HepG2 (cell line): ENCODE data around the gene TUBB. TPM values are rescaled to one million over a fixed set of nuclear protein-coding genes. Genes with fewer than 3 reads are reported as not detected.
"Not testable (repeated sequence)": the region's sequence is repeated elsewhere in the genome, so short reads cannot be mapped to it uniquely, and the experiment has no call there.

ENCODE experiments used
- ATAC-seq: fragments of 200-7000 bp; cut with Tn5 transposase; 3 replicates; pipeline ENCODE4 v1.9.1; 2020; ENCODE audit warnings: mild to moderate bottlenecking, moderate library complexity
- BruUV-seq: library from RNA; stranded (reverse); fragments of 400-500 nt; replicated peaks from 2 replicates; lab custom pipeline; 2021; lab: Mats Ljungman, UMichigan
- CTCF ChIA-PET: fragments of 300-600 bp; formaldehyde crosslinking; extraction: SDS; loops from one replicate; lab custom pipeline; 2021; ENCODE audit warnings: low total read pairs, inconsistent platforms, low intra/inter-chr PET ratio; lab: Yijun Ruan, JAX
- POLR2A ChIA-PET: fragments of 350-600 bp; sonication (Branson Sonifier 250); formaldehyde crosslinking; loops from one replicate; lab custom pipeline; 2020; ENCODE audit warnings: antibody characterized with exemption, inconsistent platforms; lab: Yijun Ruan, JAX
- DNase-seq: peaks from one replicate; pipeline ENCODE4 v3.0.0-alpha.2; 2015; ENCODE audit warnings: low spot score
- FAIRE-seq: peaks from 3 replicates; lab custom pipeline; 2011; peaks lifted over from hg19 to GRCh38; lab: Jason Lieb, UNC
- H2AFZ ChIP-seq: one replicate; pipeline ENCODE4 v1.6.1; 2011; ENCODE audit warnings: low read length, inconsistent platforms
- H3K27ac ChIP-seq: fragments of 300-600 bp; 3 replicates; pipeline ENCODE4 v1.8.0; 2011; ENCODE audit warnings: mixed run types, mild to moderate bottlenecking, mixed read lengths, low read length, inconsistent platforms; ENCODE audit not compliant: insufficient read depth; ENCODE audit errors: extremely low read length
- H3K27me3 ChIP-seq, 2 experiments: fragments of 200-600 bp in 1 of 2; 2 replicates in 1 of 2; 3 replicates in 1 of 2; pipeline versions ENCODE4 v1.6.0 to v1.8.0; 2011; ENCODE audit warnings: low read length in 2 of 2, mild to moderate bottlenecking in 2 of 2, moderate library complexity in 2 of 2, inconsistent platforms in 1 of 2; ENCODE audit not compliant: insufficient read depth in 2 of 2, control insufficient read depth in 1 of 2
- H3K36me3 ChIP-seq, 2 experiments: fragments of 200-600 bp in 1 of 2; replicated peaks in 1 of 2; 2 replicates in 1 of 2; 3 replicates in 1 of 2; pipeline versions ENCODE4 v1.5.1 to v1.8.0; 2011; ENCODE audit warnings: low read length in 2 of 2, inconsistent platforms in 1 of 2; ENCODE audit not compliant: insufficient read depth in 2 of 2, control insufficient read depth in 1 of 2
- H3K4me1 ChIP-seq: 2 replicates; pipeline ENCODE4 v1.5.1; 2012; ENCODE audit warnings: low read length, inconsistent platforms; ENCODE audit not compliant: insufficient read depth
- H3K4me2 ChIP-seq: 2 replicates; pipeline ENCODE4 v1.6.0; 2011; ENCODE audit warnings: low read depth, low read length, inconsistent platforms
- H3K4me3 ChIP-seq, 3 experiments: fragments of 200-600 bp in 1 of 3; sonication (generic), shearing (Covaris generic) in 1 of 3; replicated peaks in 1 of 3; 2 replicates each; pipeline ENCODE4 v1.5.1; 2011 to 2016; ENCODE audit warnings: low read length in 3 of 3, inconsistent platforms in 2 of 3, low read depth in 2 of 3, mild to moderate bottlenecking in 2 of 3, control low read depth in 1 of 3, mixed read lengths in 1 of 3; ENCODE audit not compliant: insufficient read depth in 1 of 3
- H3K79me2 ChIP-seq: one replicate; pipeline ENCODE4 v1.6.1; 2011; ENCODE audit warnings: low read length, inconsistent platforms; ENCODE audit not compliant: insufficient read depth
- H3K9ac ChIP-seq: 2 replicates; pipeline ENCODE4 v1.6.0; 2011; ENCODE audit warnings: mild to moderate bottlenecking, low read depth, low read length, inconsistent platforms; ENCODE audit not compliant: insufficient read depth
- H3K9me3 ChIP-seq: 2 replicates; pipeline ENCODE4 v1.5.1; 2012; ENCODE audit warnings: mild to moderate bottlenecking, low read length
- H4K20me1 ChIP-seq: 2 replicates; pipeline ENCODE4 v1.6.0; 2011; ENCODE audit warnings: inconsistent platforms, mild to moderate bottlenecking, low read length, moderate library complexity; ENCODE audit not compliant: insufficient read depth
- AKNA ChIP-seq: sonication (generic); formaldehyde crosslinking; IDR thresholded peaks from 2 replicates; pipeline ENCODE4 v1.4.0; 2020; ENCODE audit warnings: missing genetic modification reagents, borderline replicate concordance
- ARID2 ChIP-seq: sonication (generic); formaldehyde crosslinking; IDR thresholded peaks from 2 replicates; pipeline ENCODE4 v1.8.1; 2022; ENCODE audit warnings: mild to moderate bottlenecking, missing genetic modification reagents, borderline replicate concordance
- ETV5 ChIP-seq: IDR thresholded peaks from 2 replicates; pipeline ENCODE4 v1.6.1; 2018; ENCODE audit warnings: missing biosample characterization, missing genetic modification reagents, inconsistent platforms, borderline replicate concordance
- MBD4 ChIP-seq: IDR thresholded peaks from 2 replicates; pipeline ENCODE4 v1.6.1; 2012; ENCODE audit warnings: low read length, inconsistent platforms, borderline replicate concordance
- MTF2 ChIP-seq: sonication (generic); formaldehyde crosslinking; IDR thresholded peaks from 2 replicates; pipeline ENCODE4 v1.5.0; 2020; ENCODE audit warnings: missing genetic modification reagents, borderline replicate concordance
- NKX3-1 ChIP-seq: sonication (generic); formaldehyde crosslinking; IDR thresholded peaks from 2 replicates; pipeline ENCODE4 v1.5.0; 2020; ENCODE audit warnings: missing genetic modification reagents
- TEAD2 ChIP-seq: sonication (generic); formaldehyde crosslinking; IDR thresholded peaks from 2 replicates; pipeline ENCODE4 v1.9.0; 2021; ENCODE audit warnings: missing genetic modification reagents
- ZBTB39 ChIP-seq: sonication (generic); formaldehyde crosslinking; IDR thresholded peaks from 2 replicates; pipeline ENCODE4 v1.5.0; 2020; ENCODE audit warnings: missing genetic modification reagents
- ZFP37 ChIP-seq: sonication (generic); formaldehyde crosslinking; IDR thresholded peaks from 2 replicates; pipeline ENCODE4 v1.4.0; 2020; ENCODE audit warnings: missing genetic modification reagents, borderline replicate concordance
- ZNF335 ChIP-seq: sonication (generic); formaldehyde crosslinking; IDR thresholded peaks from 2 replicates; pipeline ENCODE4 v1.4.0; 2020; ENCODE audit warnings: missing genetic modification reagents
- ZNF367 ChIP-seq: sonication (generic); formaldehyde crosslinking; IDR thresholded peaks from 2 replicates; pipeline ENCODE4 v1.4.0; 2020; ENCODE audit warnings: missing genetic modification reagents, borderline replicate concordance
- ZNF766 ChIP-seq: sonication (generic); formaldehyde crosslinking; IDR thresholded peaks from 2 replicates; pipeline ENCODE4 v1.5.0; 2020; ENCODE audit warnings: missing genetic modification reagents, borderline replicate concordance
- ZSCAN12 ChIP-seq: sonication (generic); formaldehyde crosslinking; IDR thresholded peaks from 2 replicates; pipeline ENCODE4 v1.9.0; 2021; ENCODE audit warnings: mild to moderate bottlenecking, missing genetic modification reagents
- WGBS: methylation state at CpG from one replicate; pipeline ENCODE4 v1.1.6; 2017; ENCODE audit warnings: low lambda C conversion rate; 5-methylcytosine and 5-hydroxymethylcytosine counted together
- in situ Hi-C: cut with HindIII; loops from 2 replicates; pipeline ENCODE4 v1.10.0; 2017; ENCODE audit warnings: low pct_unique_long_range_greater_than_20kb; ENCODE audit not compliant: extremely low pct_ligation_motif_present
- intact Hi-C: fragments of 100-400 bp; cut with micrococcal nuclease; formaldehyde crosslinking; loops from one replicate; pipeline ENCODE4 v1.10.0; 2022; ENCODE audit not compliant: unreplicated experiment
- polyA plus RNA-seq, 8 experiments: library from polyadenylated mRNA; depleted of rRNA in 3 of 8; stranded (reverse) in 7 of 8; unstranded in 1 of 8; fragments of >200 nt; fragmentation: Illumina TruSeq in 4 of 8; extraction: Trizol in 4 of 8; gene quantifications; 2 replicates each; pipeline versions ENCODE4 v1.2.1 to v1.2.3, GENCODE V29; 2011 to 2016; ENCODE audit warnings: low read depth in 4 of 8, missing spikeins in 1 of 8, mixed read lengths in 1 of 8; ENCODE audit not compliant: insufficient read depth in 1 of 8
- total RNA-seq, 5 experiments: library from RNA; depleted of rRNA; stranded (reverse); fragments of >200 nt; fragmentation: Illumina TruSeq; extraction: Trizol; gene quantifications; 2 replicates each; pipeline ENCODE4 v1.2.3, GENCODE V29; 2016; ENCODE audit warnings: low read depth in 1 of 5

The TUBB gene
- total and polyA plus RNA-seq, 2 of the 13 experiments (the other 11 are each of a cell fraction or from before 2014, with no cell fraction given): 911 to 1,163 TPM

GRCh38 chr6:30721198-30722024 lies 1.3 kb downstream of the TUBB start (continued):
- 0 out of 2 replicates have a peak, but pooled peaks have one; percentile 22 for TF ChIP-seq ZNF335 (CRISPR knock-in tag)

GRCh38 chr6:30722025-30722279 lies 1.8 kb downstream of the TUBB start:
- H3K36me3 ChIP-seq: peaks cover 13 to 35% of the 10 kb centered on the region in 2 experiments
- FAIRE-seq, BruUV-seq, H3K9me3 ChIP-seq, ATAC-seq, DNase-seq, H3K27me3 ChIP-seq, H2AFZ ChIP-seq: not testable (repeated sequence)
- WGBS: 10% methylated on average over 10 of the region's 10 CpGs
- intact Hi-C loops (loop anchor here (1.0 to 5.0 kb wide), 4 partner anchors 35 to 240 kb away; no protein-coding TSS in a partner anchor), in situ Hi-C loops (loop anchor here (5.0 to 10.0 kb wide), 2 partner anchors 45 to 237 kb away; partner anchors contain the start of gene HLA-E)
- H3K4me2 ChIP-seq: peak overlapping the region; percentile 82
- ChIA-PET CTCF (interaction anchor here (0.9 to 3.5 kb wide), 7 partner anchors 9 to 156 kb away, joined by 3 to 130 read pairs (median 5); partner anchors contain the start of gene DHX16), POLR2A (interaction anchor here (0.7 to 5.0 kb wide), 23 partner anchors 9 to 192 kb away, joined by 3 to 92 read pairs (median 8); partner anchors contain the start of genes DHX16, FLOT1, IER3 and MRPS18B)
- H3K9ac ChIP-seq: peak overlapping the region; percentile 96
- peaks cover 46% of the 10 kb centered on the region for H3K79me2 ChIP-seq
- H3K27ac ChIP-seq: peak overlapping the region; percentile 96
- peak overlapping the region; percentile 89 to 94 (median 90); a peak in 5 of 6 replicates for H3K4me3 ChIP-seq
- H3K4me1 ChIP-seq: peaks cover 58% of the 10 kb centered on the region
- H4K20me1 ChIP-seq: peaks cover 44% of the 10 kb centered on the region
- TF ChIP-seq NKX3-1 (CRISPR knock-in tag): peak; percentile 28; the same call in 1 of the 2 replicates
- TF ChIP-seq ZNF766 (CRISPR knock-in tag): peak; percentile 71; the same call in 1 of the 2 replicates
- TF ChIP-seq ZBTB39 (CRISPR knock-in tag): 0 out of 2 replicates have a peak, but pooled peaks have one; percentile 17
- TF ChIP-seq ZSCAN12 (CRISPR knock-in tag): 0 out of 2 replicates have a peak, but pooled peaks have one; percentile 30
- 0 out of 2 replicates have a peak, but pooled peaks have one; percentile 2 for TF ChIP-seq ETV5 (CRISPR knock-in tag)
- TF ChIP-seq TEAD2: 0 out of 2 replicates have a peak, but pooled peaks have one; percentile 7
- 0 out of 2 replicates have a peak, but pooled peaks have one; percentile 57 for TF ChIP-seq MTF2 (CRISPR knock-in tag)
- peak; percentile 71; the same call in 1 of the 2 replicates for TF ChIP-seq ARID2
- TF ChIP-seq ZNF367 (CRISPR knock-in tag): 0 out of 2 replicates have a peak, but pooled peaks have one; percentile 6
- peak; percentile 3; the same call in 1 of the 2 replicates for TF ChIP-seq ZFP37
- TF ChIP-seq AKNA (CRISPR knock-in tag): 0 out of 2 replicates have a peak, but pooled peaks have one; percentile 5
- 0 out of 2 replicates have a peak, but pooled peaks have one; percentile 46 for TF ChIP-seq MBD4
